Tibial nerve (tissue), 4 donors: ENCODE measurements around the gene MMP28. TPM values are rescaled to one million over a fixed set of nuclear protein-coding genes. Genes with fewer than 3 reads are reported as not detected.

Source experiments
- DNase-seq, 2 donors: peaks; one replicate each; pipeline ENCODE4 v3.0.0-alpha.2; 2019; ENCODE audit warnings: low spot score in 2 of 2
- H3K27ac ChIP-seq, 4 donors: fragments of 200-600 bp; sonication (generic) in 3 of 4; one replicate each; pipeline ENCODE4 v1.5.1; 2017 to 2019; ENCODE audit warnings: mild to moderate bottlenecking in 1 of 4
- H3K27me3 ChIP-seq, 2 donors: fragments of 200-600 bp; sonication (generic) in 1 of 2; one replicate each; pipeline versions ENCODE4 v1.5.1 to v1.6.0; 2017 to 2019
- H3K36me3 ChIP-seq, 3 donors: fragments of 200-600 bp; sonication (generic); one replicate each; pipeline ENCODE4 v1.5.1; 2018 to 2019
- H3K4me1 ChIP-seq, 4 donors: fragments of 200-600 bp; sonication (generic) in 3 of 4; one replicate each; pipeline ENCODE4 v1.5.1; 2017 to 2019
- H3K4me3 ChIP-seq, 4 donors: fragments of 200-600 bp; sonication (generic) in 3 of 4; one replicate each; pipeline ENCODE4 v1.5.1; 2017 to 2019; ENCODE audit warnings: mild to moderate bottlenecking in 1 of 4, moderate library complexity in 1 of 4
- H3K9me3 ChIP-seq, 4 donors: fragments of 200-600 bp; sonication (generic) in 3 of 4; one replicate each; pipeline ENCODE4 v1.5.1; 2017 to 2019
- EP300 ChIP-seq, 2 donors: sonication (generic); formaldehyde crosslinking; IDR thresholded peaks; one replicate each; pipeline ENCODE4 v1.6.1; 2017; ENCODE audit warnings: antibody characterized with exemption in 2 of 2, mild to moderate bottlenecking in 1 of 2
- POLR2A ChIP-seq, 2 donors: fragments of 450-650 bp; IDR thresholded peaks; one replicate each; pipeline ENCODE4 v1.6.1; 2017; ENCODE audit warnings: antibody characterized with exemption in 2 of 2, mild to moderate bottlenecking in 2 of 2, moderate library complexity in 2 of 2
- WGBS, 2 donors: methylation state at CpG; one replicate each; pipeline ENCODE4 v1.1.5; 2018; 5-methylcytosine and 5-hydroxymethylcytosine counted together
- total RNA-seq, 4 donors: library from RNA; depleted of rRNA; stranded (reverse); fragments of >200 nt; gene quantifications; one replicate each; pipeline ENCODE4 v1.1.0, GENCODE V29; 2016
- TF ChIP-seq, protein P1 (sequence below), 5 experiments: fragments of 200-600 bp in 3 of 5; fragments of 450-650 bp in 2 of 5; sonication (generic) in 3 of 5; IDR thresholded peaks; one replicate each; pipeline ENCODE4 v1.5.1; 2016 to 2019; ENCODE audit warnings: antibody characterized with exemption in 5 of 5, mild to moderate bottlenecking in 3 of 5, moderate library complexity in 2 of 5

Gene MMP28
- total RNA-seq, 4 donors from 2014 or later, result 71.7 to 174 (median 136) TPM

GRCh38 chr17:35732806-35733136 is 62.7 kb downstream of the MMP28 start:
- DNase-seq, result no peak
- Histone ChIP-seq H3K27ac (no peak overlapping the region), H3K36me3 (peaks cover 0 to 6% (median 0%) of the 10 kb centered on the region in 3 donors), H3K9me3 (no peaks in the 10 kb centered on the region), H3K4me3 (no peak overlapping the region), H3K4me1 (peaks cover 0 to 24% (median 8%) of the 10 kb centered on the region in 4 donors), H3K27me3 (no peaks in the 10 kb centered on the region)
- WGBS, 2 donors, result 60 to 70% methylated on average over 1 of the region's 1 CpG
- TF ChIP-seq EP300 (IDR thresholded peaks at IDR 0.05) (no peak), POLR2A (IDR thresholded peaks at IDR 0.05) (no peak)
- TF ChIP-seq, protein P1, sequence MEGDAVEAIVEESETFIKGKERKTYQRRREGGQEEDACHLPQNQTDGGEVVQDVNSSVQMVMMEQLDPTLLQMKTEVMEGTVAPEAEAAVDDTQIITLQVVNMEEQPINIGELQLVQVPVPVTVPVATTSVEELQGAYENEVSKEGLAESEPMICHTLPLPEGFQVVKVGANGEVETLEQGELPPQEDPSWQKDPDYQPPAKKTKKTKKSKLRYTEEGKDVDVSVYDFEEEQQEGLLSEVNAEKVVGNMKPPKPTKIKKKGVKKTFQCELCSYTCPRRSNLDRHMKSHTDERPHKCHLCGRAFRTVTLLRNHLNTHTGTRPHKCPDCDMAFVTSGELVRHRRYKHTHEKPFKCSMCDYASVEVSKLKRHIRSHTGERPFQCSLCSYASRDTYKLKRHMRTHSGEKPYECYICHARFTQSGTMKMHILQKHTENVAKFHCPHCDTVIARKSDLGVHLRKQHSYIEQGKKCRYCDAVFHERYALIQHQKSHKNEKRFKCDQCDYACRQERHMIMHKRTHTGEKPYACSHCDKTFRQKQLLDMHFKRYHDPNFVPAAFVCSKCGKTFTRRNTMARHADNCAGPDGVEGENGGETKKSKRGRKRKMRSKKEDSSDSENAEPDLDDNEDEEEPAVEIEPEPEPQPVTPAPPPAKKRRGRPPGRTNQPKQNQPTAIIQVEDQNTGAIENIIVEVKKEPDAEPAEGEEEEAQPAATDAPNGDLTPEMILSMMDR (IDR thresholded peaks at IDR 0.05), result no peak

DNA sequence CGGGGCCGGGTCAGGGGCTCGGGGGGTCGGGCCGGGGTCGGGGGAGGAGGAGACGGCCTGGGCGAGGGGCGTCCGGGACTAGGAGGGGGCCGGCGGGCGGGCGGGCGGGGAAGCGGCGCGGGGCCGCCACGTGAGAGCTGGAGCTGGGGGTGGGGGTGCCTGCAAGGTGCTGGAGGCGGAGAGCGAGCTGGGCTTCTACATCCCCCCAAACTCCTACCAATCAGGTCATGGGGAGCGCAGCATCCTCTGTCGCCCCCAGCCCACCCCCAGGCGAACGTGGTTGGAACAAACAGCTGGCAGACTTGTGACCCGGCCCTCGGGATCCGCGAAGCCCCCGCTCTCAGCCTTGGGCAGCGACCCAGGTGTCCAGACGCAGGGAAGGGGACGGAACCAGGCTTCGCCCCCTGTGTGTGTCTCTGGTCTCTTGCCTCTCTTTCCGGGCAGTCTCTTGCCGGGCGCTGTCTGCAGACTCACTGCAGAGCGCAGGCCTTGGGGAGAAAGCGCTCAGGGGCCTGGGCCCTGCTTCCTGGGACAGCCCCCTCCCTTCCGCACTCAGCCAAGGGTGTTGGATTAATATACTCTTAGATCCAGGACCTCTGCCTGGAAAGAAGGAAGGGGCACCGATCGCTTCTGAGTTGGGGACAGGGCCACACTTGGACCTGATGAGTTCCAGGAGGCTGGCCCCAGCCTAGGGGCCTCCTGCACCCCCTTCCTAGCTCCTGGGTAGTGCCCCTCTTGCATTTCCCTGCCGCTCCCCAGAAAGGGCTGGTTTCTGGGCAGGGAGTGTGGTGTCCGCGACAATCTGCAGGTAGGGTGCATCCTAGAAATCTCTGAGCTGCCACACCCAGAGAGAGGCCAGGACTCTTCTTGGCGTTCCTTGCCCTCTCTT is 63.3 kb downstream of the MMP28 start:
- H3K36me3 ChIP-seq, result peaks cover 0 to 6% (median 0%) of the 10 kb centered on the region in 3 donors
- DNase-seq, result no peak
- H3K4me1 ChIP-seq, result peaks cover 0 to 30% (median 9%) of the 10 kb centered on the region in 4 donors
- no peaks in the 10 kb centered on the region for H3K9me3 ChIP-seq
- TF ChIP-seq EP300 (IDR thresholded peaks at IDR 0.05), result no peak
- TF ChIP-seq, protein P1 (IDR thresholded peaks at IDR 0.05), result no peak
- TF ChIP-seq POLR2A (IDR thresholded peaks at IDR 0.05), result no peak
- peak overlapping the region in 2 of 4 donors; percentile 62 to 72 for H3K27ac ChIP-seq
- no peaks in the 10 kb centered on the region for H3K27me3 ChIP-seq
- peak overlapping the region; percentile 45 to 82 (median 66) for H3K4me3 ChIP-seq
- WGBS, 2 donors, result 24 to 32% methylated on average over 16 to 26 of the region's 47 CpGs

- DNase-seq, result peak in 1 of 2 donors; percentile 37
- no peaks in the 10 kb centered on the region for H3K27me3 ChIP-seq
- peak within 1 kb of the TSS in 2 of 4 donors; percentile 62 to 72 for H3K27ac ChIP-seq
- no peaks in the 10 kb centered on the region for H3K9me3 ChIP-seq
- peaks cover 0 to 38% (median 15%) of the 10 kb centered on the region in 4 donors for H3K4me1 ChIP-seq
- TF ChIP-seq, protein P1 (IDR thresholded peaks at IDR 0.05), result no peak
- TF ChIP-seq EP300 (IDR thresholded peaks at IDR 0.05), result peak in 1 of 2 donors; percentile 30
- H3K36me3 ChIP-seq, result peaks cover 0 to 6% (median 0%) of the 10 kb centered on the region in 3 donors
- WGBS, 2 donors, result 2 to 4% methylated on average over 18 to 29 of the region's 44 CpGs
- H3K4me3 ChIP-seq, result peak within 1 kb of the TSS; percentile 45 to 82 (median 66)
These were observed 64.1 kb downstream of the MMP28 start, which contains the start of gene RASL10B for GRCh38 chr17:35731239-35731916. Gene RASL10B (plus strand): TSS chr17:35731639. CDS start chr17:35735185, 3,546 bp downstream.

DNA sequence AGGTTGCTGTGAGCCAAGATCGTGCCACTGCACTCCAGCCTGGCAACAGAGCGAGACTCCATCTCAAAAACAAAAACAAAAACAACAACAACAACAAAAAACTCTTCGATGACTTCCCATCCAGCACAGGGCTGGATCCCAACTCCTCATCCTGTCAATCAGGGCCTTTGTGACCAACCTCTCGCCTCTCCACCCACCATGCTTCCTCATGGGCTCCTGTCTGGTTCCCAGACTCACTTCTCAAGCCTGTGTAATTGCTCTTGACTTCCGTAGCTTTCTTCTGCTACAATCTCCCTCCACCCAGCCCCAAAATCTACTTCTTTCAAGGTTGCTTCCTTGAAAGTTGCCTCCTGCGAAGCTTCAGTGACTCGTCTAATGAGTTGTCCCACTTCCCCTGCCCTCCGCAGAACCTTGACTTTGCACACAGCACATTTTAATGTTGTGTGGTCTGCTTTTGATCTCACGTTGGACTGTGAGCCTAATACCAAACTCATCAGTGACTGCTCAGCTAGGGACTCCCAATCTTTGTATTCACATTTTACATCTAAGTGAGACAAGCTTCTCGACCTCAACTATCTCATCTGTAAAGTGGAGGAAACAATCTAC is 64.9 kb downstream of the MMP28 start:
- Histone ChIP-seq H3K27ac (peak overlapping the region in 1 of 4 donors; percentile 10), H3K27me3 (no peaks in the 10 kb centered on the region), H3K4me1 (peaks cover 0 to 47% (median 17%) of the 10 kb centered on the region in 4 donors), H3K36me3 (peaks cover 0 to 6% (median 6%) of the 10 kb centered on the region in 3 donors), H3K4me3 (no peak overlapping the region), H3K9me3 (no peaks in the 10 kb centered on the region)
- DNase-seq, result no peak
- TF ChIP-seq POLR2A (IDR thresholded peaks at IDR 0.05) (no peak), EP300 (IDR thresholded peaks at IDR 0.05) (no peak)
- TF ChIP-seq, protein P1 (IDR thresholded peaks at IDR 0.05), result no peak
- 78 to 80% methylated on average over 10 of the region's 10 CpGs for WGBS, 2 donors
